GM12874 (cell line): Measurements from ENCODE around the gene MORC2.

ENCODE experiments used
- TF ChIP-seq, protein P1 (sequence below): IDR thresholded peaks from 2 replicates; pipeline ENCODE4 v1.5.1; 2011; ENCODE audit warnings: low read depth, mild to moderate bottlenecking, control low read depth, low read length, moderate library complexity; ENCODE audit not compliant: insufficient read depth

The MORC2 gene

GRCh38 chr22:30970356-30970746, 1.8 kb upstream of the MORC2 start:
- TF ChIP-seq, protein P1, sequence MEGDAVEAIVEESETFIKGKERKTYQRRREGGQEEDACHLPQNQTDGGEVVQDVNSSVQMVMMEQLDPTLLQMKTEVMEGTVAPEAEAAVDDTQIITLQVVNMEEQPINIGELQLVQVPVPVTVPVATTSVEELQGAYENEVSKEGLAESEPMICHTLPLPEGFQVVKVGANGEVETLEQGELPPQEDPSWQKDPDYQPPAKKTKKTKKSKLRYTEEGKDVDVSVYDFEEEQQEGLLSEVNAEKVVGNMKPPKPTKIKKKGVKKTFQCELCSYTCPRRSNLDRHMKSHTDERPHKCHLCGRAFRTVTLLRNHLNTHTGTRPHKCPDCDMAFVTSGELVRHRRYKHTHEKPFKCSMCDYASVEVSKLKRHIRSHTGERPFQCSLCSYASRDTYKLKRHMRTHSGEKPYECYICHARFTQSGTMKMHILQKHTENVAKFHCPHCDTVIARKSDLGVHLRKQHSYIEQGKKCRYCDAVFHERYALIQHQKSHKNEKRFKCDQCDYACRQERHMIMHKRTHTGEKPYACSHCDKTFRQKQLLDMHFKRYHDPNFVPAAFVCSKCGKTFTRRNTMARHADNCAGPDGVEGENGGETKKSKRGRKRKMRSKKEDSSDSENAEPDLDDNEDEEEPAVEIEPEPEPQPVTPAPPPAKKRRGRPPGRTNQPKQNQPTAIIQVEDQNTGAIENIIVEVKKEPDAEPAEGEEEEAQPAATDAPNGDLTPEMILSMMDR, result no peak

DNA sequence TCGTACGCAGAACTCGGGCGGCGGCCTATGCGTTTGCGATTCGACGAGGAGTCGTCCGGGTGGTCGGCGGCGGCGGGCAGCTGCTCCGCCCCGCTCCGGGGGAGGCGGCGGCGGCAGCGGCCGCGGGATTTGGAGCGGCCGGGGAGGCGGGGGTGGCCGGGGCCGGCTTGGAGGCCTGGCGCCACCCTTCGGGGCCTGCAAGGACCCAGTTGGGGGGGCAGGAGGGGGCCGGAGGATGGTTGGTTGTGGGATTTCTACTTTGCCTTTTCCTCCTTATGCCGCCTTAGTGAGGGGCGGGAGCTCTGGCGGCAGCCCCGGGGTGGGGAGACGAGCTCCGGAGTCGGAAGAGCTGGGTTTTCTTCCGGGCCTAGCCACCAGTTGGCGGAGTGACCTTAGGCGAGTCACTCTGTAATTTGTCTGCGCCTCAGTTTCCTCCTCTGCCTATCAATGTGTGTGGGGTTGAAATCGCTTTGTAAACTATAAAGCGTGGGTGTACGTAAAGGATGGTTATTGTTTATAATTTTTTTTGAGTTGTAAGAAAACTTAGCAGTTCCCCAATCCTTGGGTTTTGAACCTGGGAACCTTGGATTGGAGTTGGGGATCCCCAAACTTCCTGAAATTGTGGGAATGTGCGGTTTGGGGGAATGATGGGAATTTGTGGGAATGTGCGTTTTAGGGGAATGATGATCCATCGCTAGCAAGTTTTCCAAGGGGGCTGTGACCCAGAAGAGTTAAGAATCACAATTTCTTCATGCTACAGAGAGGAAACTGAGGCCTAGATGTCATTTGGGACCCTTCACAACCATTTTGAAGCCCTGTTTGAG, 1.2 kb upstream of the MORC2 start:
- TF ChIP-seq, protein P1, result no peak; the same call in 1 of the 2 replicates

- TF ChIP-seq, protein P1, result no peak
These were observed 454 bp upstream of the MORC2 start, which contains the start of gene TUG1 for GRCh38 chr22:30968924-30969531. Gene TUG1 (plus strand): TSS chr22:30969265.

- TF ChIP-seq, protein P1, result no peak
These were observed 3.7 kb downstream of the MORC2 start for GRCh38 chr22:30964858-30965257.

GRCh38 chr22:30955153-30955552, 13.4 kb downstream of the MORC2 start:
- TF ChIP-seq, protein P1, result no peak

DNA sequence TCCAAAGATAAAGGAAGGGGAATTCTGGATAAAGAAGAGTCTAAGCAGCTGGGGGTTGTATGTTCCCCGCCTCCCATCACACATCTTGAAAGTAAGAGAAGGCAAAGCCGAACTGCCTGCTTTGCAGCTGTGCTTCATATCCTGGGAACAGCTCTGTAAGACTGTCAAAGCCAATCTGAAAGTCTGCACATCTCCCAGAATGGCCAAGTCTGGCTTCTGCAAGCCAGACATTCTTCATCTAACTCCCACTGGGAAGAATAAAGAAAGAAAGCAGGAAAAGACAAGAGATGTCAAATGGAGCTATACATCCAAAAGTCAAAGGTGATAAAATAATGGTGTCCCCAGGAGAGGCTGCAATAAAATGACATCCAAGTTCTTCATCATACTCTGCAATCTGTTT, 15.4 kb downstream of the MORC2 start:
- TF ChIP-seq, protein P1, result no peak

DNA sequence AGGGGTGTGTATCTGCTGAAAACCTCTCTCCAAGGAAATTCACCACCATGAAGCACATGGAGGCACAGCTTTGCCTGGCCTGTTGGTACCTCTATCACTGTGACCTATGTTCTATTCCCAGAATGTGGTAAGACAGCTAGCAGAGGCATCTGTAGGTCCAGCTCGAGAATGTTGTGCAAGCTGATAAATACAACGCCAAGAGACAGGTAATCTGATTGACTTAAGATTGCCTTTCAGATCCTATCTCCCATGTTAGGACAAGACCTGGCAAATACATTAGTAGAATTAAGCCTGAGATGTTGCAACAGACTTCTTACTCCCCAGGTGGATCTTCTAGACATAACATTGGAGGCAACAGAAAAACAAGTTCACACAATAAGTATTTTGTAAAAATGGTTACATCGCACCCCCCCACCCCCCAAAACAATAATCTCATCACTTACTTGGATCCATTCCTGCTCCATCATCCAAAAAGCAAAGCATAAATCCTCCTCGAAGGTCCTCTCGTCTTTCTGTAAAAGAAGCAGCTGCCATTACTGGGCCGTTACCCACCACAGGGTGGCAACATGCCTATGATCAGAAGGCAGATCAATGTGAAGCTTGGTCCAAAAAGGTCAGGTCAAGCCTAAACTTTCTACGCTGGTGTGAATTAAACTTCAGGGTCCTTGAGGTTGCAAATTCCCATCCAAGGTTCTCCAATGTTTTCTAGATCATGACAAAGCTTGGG, 18.5 kb downstream of the MORC2 start:
- TF ChIP-seq, protein P1, result no peak
